Measurements from ENCODE around the gene LIPE.

Gene LIPE

DNA sequence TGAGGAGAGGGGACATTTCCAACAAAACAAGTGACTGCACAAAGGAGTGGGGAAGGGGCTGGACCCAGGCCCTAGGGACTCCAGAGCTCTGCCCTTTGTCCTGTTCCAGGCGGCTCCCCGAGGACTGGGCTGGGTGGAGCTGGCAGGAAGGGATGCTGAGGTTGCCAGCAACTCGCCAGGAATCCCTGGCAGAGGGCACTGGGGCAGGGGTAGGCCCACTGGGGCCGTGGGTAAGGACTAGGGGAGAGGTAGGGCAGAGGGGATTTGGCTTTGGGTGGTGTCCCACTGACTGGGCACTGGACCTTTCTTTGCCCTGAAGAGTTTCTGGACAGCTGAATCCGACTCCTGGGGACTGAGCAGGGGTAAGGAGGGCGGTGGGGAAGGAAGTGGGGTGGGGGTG is 7.9 kb downstream of the LIPE start:
- no peak for DNase-seq (ENCODE audit: low read depth)
- TF ChIP-seq, protein P1, sequence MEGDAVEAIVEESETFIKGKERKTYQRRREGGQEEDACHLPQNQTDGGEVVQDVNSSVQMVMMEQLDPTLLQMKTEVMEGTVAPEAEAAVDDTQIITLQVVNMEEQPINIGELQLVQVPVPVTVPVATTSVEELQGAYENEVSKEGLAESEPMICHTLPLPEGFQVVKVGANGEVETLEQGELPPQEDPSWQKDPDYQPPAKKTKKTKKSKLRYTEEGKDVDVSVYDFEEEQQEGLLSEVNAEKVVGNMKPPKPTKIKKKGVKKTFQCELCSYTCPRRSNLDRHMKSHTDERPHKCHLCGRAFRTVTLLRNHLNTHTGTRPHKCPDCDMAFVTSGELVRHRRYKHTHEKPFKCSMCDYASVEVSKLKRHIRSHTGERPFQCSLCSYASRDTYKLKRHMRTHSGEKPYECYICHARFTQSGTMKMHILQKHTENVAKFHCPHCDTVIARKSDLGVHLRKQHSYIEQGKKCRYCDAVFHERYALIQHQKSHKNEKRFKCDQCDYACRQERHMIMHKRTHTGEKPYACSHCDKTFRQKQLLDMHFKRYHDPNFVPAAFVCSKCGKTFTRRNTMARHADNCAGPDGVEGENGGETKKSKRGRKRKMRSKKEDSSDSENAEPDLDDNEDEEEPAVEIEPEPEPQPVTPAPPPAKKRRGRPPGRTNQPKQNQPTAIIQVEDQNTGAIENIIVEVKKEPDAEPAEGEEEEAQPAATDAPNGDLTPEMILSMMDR (conservative IDR thresholded peaks at IDR 0.05; ENCODE audit: low read depth, low read length), result no peak
- H3K4me3 ChIP-seq (ENCODE audit: low read depth, low read length), result no peak overlapping the region

DNA sequence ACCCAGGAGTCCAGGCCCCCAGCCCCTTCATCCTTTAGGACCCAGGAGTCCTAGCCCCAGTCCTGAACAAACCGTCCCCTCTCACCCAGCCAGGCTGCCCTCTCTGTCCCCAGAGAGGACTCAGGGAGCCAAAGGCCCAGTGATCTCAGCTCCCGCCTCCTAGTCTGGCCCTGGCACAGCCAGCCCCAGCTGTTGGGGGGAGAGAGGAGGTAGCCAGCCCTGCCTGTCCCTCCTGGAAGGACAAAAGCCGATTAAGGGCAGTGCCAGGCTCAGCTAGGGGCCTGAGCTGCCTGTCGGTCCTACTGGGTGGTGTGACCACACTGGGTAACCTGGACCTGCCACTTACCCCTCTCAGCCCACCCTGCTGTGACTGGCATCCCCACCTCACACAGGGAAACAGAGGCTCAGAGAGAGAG is 14.5 kb downstream of the LIPE start:
- no peak for DNase-seq (ENCODE audit: low read depth)
- no peak overlapping the region for H3K4me3 ChIP-seq (ENCODE audit: low read depth, low read length)
- TF ChIP-seq, protein P1 (conservative IDR thresholded peaks at IDR 0.05; ENCODE audit: low read depth, low read length), result no peak

DNA sequence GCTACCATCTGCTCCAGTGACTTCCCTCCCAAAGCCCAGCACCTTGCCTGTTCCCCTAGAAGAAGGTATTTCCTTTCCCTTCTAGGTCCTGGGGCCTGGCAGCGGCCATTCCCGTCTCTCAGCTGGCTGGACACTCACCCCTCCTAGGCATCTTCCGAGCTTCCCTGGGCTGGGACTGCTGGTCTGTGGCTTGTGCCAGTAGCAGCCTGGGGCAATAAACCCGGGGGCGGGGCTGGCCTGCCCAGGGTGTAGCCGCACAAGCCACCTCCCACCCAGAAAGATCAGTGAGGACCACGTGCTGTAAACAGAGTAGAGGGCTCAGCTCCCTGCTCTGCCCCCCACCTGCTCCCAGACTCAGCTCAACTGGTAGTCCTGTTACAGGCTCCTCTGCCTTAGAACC is 15.0 kb downstream of the LIPE start:
- no peak for DNase-seq (ENCODE audit: low read depth)
- no peak overlapping the region for H3K4me3 ChIP-seq (ENCODE audit: low read depth, low read length)
- TF ChIP-seq, protein P1 (conservative IDR thresholded peaks at IDR 0.05; ENCODE audit: low read depth, low read length), result no peak

DNA sequence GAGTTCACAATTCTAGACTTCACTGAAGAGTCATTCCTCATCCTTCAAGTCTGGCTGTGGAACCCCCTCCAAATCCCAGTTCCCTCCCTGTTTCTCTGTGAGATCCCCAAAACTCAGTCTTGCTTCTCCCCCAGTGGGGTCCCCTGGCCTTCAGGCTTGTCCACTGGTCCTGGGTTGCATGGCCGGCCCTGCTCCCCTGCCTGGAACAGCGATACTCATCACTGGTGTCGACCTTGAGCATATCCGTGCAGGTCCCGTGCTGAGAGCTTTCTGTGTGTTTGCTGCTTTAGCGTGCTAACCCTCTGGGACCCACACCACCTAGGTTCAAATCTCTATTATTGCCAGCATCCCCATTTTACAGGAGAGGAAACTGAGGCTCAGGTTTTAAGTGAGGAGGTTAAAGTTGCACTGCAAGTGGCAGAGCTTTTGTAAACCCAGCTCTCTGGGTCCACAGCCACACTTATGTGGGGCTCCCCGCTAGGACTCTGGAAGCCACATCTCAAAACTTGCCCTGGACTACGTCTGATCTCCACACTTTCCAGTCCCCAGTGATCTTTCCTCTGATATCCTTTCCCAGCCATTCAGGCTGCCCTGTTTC is 15.5 kb downstream of the LIPE start:
- TF ChIP-seq, protein P1 (conservative IDR thresholded peaks at IDR 0.05; ENCODE audit: low read depth, low read length), result no peak
- DNase-seq (ENCODE audit: low read depth), result no peak
- no peak overlapping the region for H3K4me3 ChIP-seq (ENCODE audit: low read depth, low read length)

DNA sequence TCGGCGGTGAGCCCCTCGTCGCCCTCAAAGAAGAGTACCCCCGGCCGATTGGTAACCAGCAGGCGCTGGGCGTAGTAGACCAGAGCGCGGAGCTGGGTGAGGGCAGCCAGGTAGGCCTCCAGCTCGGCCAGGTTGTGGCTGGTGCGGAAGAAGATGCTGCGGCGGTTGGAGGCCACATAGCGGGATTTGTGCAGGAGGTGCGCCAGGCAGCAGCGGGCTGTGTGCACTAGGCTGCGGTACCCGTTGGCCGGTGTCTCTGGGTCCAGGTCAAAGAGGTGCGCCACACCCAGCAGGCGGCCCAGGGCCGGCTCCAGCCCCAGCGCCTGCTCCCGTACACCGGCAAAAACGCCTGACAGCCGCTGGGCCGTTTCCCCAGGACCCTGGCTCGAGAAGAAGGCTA is 16.8 kb downstream of the LIPE start:
- H3K4me3 ChIP-seq (ENCODE audit: low read depth, low read length), result no peak overlapping the region
- DNase-seq (ENCODE audit: low read depth), result no peak
- TF ChIP-seq, protein P1 (conservative IDR thresholded peaks at IDR 0.05; ENCODE audit: low read depth, low read length), result no peak

DNA sequence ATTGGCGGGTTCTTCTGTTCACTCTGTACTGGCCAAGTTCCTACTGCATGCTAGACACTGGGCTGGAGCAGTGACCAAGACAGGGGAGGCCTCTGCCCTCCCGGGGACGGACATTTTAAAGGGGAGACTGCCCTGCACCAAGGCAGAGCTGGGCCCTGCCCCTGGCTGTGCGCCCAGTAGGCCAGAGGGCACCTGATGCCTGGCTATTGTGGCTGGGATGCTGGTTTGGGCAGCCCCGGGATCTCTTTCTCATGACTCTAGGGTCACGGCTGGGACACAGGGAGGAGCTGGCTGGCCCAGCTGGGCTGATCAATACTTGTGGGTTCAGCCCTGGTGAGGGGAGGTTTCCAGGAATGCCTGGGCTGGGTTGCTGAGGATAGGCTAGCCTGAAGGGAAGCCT is 17.7 kb downstream of the LIPE start:
- no peak overlapping the region for H3K4me3 ChIP-seq (ENCODE audit: low read depth, low read length)
- no peak for DNase-seq (ENCODE audit: low read depth)
- TF ChIP-seq, protein P1 (conservative IDR thresholded peaks at IDR 0.05; ENCODE audit: low read depth, low read length), result no peak

DNA sequence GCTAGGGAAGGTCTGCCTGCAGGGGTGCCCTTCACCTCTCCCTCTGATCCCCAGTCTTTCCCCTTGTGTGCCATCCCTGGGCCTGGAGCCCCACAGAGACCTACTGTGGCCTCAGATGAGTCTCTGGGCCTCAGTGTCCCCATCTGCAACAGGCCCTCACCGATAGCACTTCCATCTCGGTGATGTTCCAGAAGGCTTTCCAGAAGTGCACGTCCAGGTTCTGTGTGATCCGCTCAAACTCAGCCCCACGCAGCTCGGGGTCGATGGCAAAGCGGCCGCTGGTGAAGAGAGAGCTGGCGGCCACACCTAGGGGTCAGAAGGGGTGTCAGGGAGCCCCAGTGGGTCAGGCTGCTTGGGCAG is 19.4 kb downstream of the LIPE start:
- TF ChIP-seq, protein P1 (conservative IDR thresholded peaks at IDR 0.05; ENCODE audit: low read depth, low read length), result no peak
- no peak for DNase-seq (ENCODE audit: low read depth)
- H3K4me3 ChIP-seq (ENCODE audit: low read depth, low read length), result no peak overlapping the region

Data from choroid plexus epithelial cell (primary cell).